Kidney (tissue), 14 donors: ENCODE results near the gene DAO. TPM values are rescaled to one million over a fixed set of nuclear protein-coding genes. Genes with fewer than 3 reads are reported as not detected.

Experiments
- DNase-seq, 5 donors: peaks; one replicate each; pipeline ENCODE4 v3.0.0-alpha.2; 2013 to 2020
- FAIRE-seq: peaks from 2 replicates; lab custom pipeline; 2012; peaks lifted over from hg19 to GRCh38; lab: Jason Lieb, UNC
- H3K27ac ChIP-seq, 2 donors: one replicate each; pipeline ENCODE4 v1.7.0; 2013; ENCODE audit warnings: low read depth in 2 of 2, low read length in 2 of 2, inconsistent platforms in 1 of 2
- H3K27me3 ChIP-seq: one replicate; pipeline ENCODE4 v1.7.1; 2013; ENCODE audit warnings: low read length, inconsistent platforms; ENCODE audit not compliant: control insufficient read depth, insufficient read depth
- H3K36me3 ChIP-seq, 3 donors: one replicate each; pipeline versions ENCODE4 v1.7.0 to v1.7.1; 2013; ENCODE audit warnings: low read length in 3 of 3, control low read depth in 1 of 3, inconsistent platforms in 1 of 3; ENCODE audit not compliant: insufficient read depth in 3 of 3, control insufficient read depth in 2 of 3
- H3K4me1 ChIP-seq, 3 donors: one replicate each; pipeline versions ENCODE4 v1.7.0 to v1.7.1; 2013; ENCODE audit warnings: low read length in 3 of 3, inconsistent platforms in 1 of 3, low read depth in 1 of 3; ENCODE audit not compliant: control insufficient read depth in 2 of 3, insufficient read depth in 2 of 3
- H3K4me3 ChIP-seq, 3 donors: one replicate each; pipeline versions ENCODE4 v1.7.0 to v1.8.1; 2013; ENCODE audit warnings: low read length in 3 of 3, control low read depth in 1 of 3, inconsistent platforms in 1 of 3
- H3K9ac ChIP-seq, 3 donors: one replicate each; pipeline versions ENCODE4 v1.7.0 to v1.7.1; 2013; ENCODE audit warnings: low read length in 3 of 3, control low read depth in 1 of 3, inconsistent platforms in 1 of 3
- H3K9me3 ChIP-seq, 3 donors: one replicate each; pipeline versions ENCODE4 v1.7.0 to v1.7.1; 2013; ENCODE audit warnings: low read length in 3 of 3, control low read depth in 1 of 3, inconsistent platforms in 1 of 3; ENCODE audit not compliant: control insufficient read depth in 2 of 3, insufficient read depth in 1 of 3
- CTCF ChIP-seq: IDR thresholded peaks from 3 replicates; pipeline ENCODE4 v1.5.1; 2012; ENCODE audit warnings: mild to moderate bottlenecking, moderate library complexity, borderline replicate concordance; ENCODE audit not compliant: insufficient read depth; ENCODE audit errors: extremely low read depth
- intact Hi-C: fragments of 100-400 bp; cut with DNase I; formaldehyde crosslinking; loops from one replicate; pipeline ENCODE4 v1.11.1; 2022
- polyA plus RNA-seq: library from polyadenylated mRNA; stranded (reverse); fragments of 350-450 nt; fragmentation: Illumina TruSeq; extraction: RNeasy Lipid Tissue Mini Kit (QIAGEN cat#74804); gene quantifications from one replicate; pipeline ENCODE4 v1.2.3, GENCODE V29; 2014; ENCODE audit warnings: low read depth, low replicate concordance; ENCODE audit not compliant: insufficient read depth
- total RNA-seq: library from RNA; stranded (reverse); fragmentation: NEBNext Ultra II Directional; extraction: Animal tissue kit (Norgen Biotek cat#: 25700); gene quantifications from one replicate; pipeline ENCODE4 v1.2.1, GENCODE V29; 2021
- donor health status: control.
- donor health status: control.
- donor health status: control.
- donor health status: control.
- donor health status: control.
- donor health status: DM: yes; HTN: yes; CAD: no.
- donor health status: Normal renal cell carcinoma (clear cell type).

The DAO gene
- total and polyA plus RNA-seq, 2 donors from 2014 or later = 0.41 to 50.4 TPM

DNA sequence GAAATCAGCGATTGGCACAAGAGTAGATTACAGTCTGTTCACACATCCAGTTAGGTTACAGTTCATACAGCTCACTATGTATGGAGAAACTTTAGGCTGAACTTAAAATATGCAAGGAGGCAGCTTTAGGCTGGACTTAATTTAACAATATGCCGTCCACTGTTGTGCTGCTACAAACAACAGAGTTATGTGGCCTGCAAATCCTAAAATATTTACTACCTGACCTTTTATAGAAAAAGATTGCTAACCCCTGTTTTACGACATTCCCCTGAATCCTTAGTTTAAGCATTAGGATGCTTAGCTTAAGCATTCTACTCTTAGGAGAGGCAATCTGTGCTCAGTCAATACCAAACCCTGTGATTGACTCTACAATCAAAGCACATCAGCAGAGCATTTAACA lies 50.9 kb downstream of the DAO start:
- DNase-seq = no peak
- no peak for FAIRE-seq

GRCh38 chr12:108933949-108934348 lies 54.1 kb downstream of the DAO start:
- no peak for TF ChIP-seq CTCF
- H3K27me3 ChIP-seq = no peaks in the 10 kb centered on the region
- H3K9ac ChIP-seq = no peak overlapping the region
- DNase-seq = no peak
- H3K36me3 ChIP-seq = no peaks in the 10 kb centered on the region
- FAIRE-seq = no peak
- H3K4me1 ChIP-seq = no peaks in the 10 kb centered on the region
- H3K9me3 ChIP-seq = no peaks in the 10 kb centered on the region
- intact Hi-C loops = no loop called here
- H3K27ac ChIP-seq = no peak overlapping the region
- H3K4me3 ChIP-seq = no peak overlapping the region

More for the DNA sequence above, 50.9 kb downstream of the DAO start:
- no peaks in the 10 kb centered on the region for H3K27me3 ChIP-seq
- H3K36me3 ChIP-seq = no peaks in the 10 kb centered on the region
- H3K4me3 ChIP-seq = no peak overlapping the region
- no peaks in the 10 kb centered on the region for H3K9me3 ChIP-seq
- intact Hi-C loops = no loop called here
- H3K27ac ChIP-seq = no peak overlapping the region
- TF ChIP-seq CTCF = no peak
- H3K9ac ChIP-seq = no peak overlapping the region
- H3K4me1 ChIP-seq = no peaks in the 10 kb centered on the region

DNA sequence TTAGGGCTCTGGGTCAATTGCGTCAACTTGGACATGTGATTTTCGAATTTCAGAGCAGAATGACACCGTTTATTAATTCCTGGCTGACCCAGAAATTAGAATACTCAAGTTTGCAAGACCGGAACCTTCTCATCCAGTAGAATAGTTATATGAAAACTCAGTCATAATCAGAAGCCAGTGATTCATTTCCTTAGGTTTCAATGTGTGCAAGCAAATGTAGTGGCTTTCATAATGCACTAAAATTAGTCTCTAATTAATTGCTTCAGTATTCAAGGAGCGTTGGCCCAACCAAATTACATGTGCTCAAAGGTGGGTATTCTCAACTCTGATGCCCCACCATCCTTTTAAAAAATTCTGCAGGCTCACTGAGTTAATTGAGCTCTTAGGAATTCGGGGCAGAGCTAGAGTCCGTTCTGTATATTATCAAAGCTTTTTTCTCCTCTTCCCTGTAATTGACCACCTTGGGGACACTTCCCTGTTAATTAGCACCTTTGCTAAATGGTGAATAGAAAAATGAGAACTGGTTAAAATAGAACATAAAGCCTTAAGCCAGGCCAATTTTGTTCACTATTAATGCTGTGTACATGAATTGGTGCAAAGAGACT lies 55.4 kb downstream of the DAO start:
- Histone ChIP-seq H3K9me3 (no peaks in the 10 kb centered on the region), H3K27ac (no peak overlapping the region), H3K36me3 (no peaks in the 10 kb centered on the region), H3K4me1 (no peaks in the 10 kb centered on the region), H3K27me3 (no peaks in the 10 kb centered on the region), H3K4me3 (no peak overlapping the region), H3K9ac (no peak overlapping the region)
- no peak for DNase-seq
- FAIRE-seq = no peak
- intact Hi-C loops = no loop called here
- no peak for TF ChIP-seq CTCF
